ENCODE measurements around the gene ARHGEF38.
"Not testable (repeated sequence)": the region's sequence is repeated elsewhere in the genome, so short reads cannot be mapped to it uniquely, and the experiment has no call there.

ARHGEF38 gene

GRCh38 chr4:105560421-105560848, 8.0 kb downstream of the ARHGEF38 start:
- DNase-seq (ENCODE audit: low spot score), result no peak

DNA sequence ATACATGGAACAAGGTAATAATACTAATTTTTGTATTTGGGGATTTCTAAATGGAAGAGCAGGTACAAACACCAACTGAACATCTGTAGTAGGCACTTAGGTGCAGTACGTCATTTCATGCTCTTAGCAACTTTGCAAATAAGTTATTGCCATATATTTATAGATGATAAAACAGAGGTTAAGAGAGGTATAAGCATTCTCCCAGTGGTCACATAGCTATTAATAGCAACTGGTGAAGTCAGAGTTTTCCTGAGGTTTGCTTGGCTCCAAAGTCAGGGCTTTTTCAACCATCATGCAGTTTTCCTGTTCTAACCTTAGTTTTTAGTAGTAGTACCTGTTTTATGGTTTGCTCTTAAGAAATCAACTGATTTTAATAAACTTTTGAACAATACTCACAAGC, 10.9 kb downstream of the ARHGEF38 start:
- no peak for DNase-seq (ENCODE audit: low spot score)

GRCh38 chr4:105568584-105568983, 16.2 kb downstream of the ARHGEF38 start:
- DNase-seq (ENCODE audit: low spot score), result no peak

GRCh38 chr4:105569057-105569865, 16.8 kb downstream of the ARHGEF38 start:
- DNase-seq (ENCODE audit: low spot score), result no peak

DNA sequence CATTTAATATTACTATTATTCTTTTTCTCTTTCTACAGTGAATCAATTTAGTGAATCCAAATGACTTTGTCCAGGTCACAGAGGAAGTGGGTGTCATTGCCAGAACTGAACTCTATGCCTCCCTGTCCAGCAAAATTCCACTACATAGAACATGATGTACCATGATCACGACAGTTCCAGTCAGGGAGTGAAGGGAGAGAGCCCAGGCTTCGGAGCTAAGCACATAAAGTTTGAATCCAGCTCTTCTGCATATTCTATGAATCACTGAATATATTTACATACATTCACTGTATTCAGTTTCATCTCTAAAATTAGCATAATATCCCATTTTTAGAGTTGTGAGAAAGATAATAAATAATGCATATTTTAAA, 17.4 kb downstream of the ARHGEF38 start:
- DNase-seq (ENCODE audit: low spot score), result no peak

GRCh38 chr4:105572296-105572695, 19.9 kb downstream of the ARHGEF38 start:
- no peak for DNase-seq (ENCODE audit: low spot score)

DNA sequence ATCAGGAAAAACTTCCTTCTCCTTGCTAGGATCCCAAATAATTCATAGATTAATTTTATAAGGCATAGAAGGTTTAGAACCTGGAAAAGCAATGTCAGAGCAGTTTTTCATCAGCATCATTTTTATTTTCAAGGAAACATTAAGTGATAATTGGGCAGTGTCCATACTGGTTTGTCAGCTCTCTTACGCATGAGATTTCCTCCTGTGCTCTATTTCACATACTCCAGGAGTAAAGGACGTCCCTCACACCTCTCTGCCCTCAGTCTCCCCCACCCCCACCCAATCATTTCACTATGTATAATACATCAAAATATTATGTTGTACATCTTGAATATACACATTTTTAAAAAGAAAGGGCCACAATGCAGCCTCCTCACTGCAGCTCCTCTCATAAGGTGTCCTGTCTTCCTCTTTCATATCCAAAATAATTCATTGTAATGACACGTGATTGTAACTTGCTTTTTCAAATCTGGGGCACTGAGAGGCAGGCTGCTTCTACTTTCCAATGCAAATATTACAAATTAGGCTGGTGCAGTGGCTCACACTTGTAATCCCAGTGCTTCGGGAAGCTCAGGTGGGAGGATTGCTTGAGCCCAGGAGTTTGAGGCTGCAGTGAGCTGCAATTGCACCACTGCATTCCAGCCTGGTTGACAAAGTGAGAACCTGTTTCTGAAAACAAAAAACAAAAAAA, 34.4 kb downstream of the ARHGEF38 start:
- DNase-seq (ENCODE audit: low spot score), result no peak

DNA sequence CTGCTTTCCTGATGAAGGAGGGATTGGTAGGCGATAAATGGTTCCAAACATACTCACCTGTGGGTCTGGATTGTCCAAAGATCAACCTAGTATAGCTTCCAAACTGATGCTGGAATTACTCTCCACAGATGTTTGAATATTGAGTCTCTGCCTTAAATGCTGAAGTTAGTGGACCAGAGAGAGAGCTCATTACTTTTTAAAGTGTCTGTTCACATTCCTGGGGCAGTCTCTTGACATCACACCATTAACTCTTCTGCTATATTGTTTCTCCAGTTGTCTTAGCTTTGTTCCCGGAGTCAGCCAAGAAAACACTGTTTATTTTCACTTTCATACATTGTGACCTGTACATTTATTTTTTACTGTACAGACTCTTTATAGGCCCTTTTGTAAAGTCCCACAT, 35.4 kb downstream of the ARHGEF38 start:
- DNase-seq (ENCODE audit: low spot score), result no peak

DNA sequence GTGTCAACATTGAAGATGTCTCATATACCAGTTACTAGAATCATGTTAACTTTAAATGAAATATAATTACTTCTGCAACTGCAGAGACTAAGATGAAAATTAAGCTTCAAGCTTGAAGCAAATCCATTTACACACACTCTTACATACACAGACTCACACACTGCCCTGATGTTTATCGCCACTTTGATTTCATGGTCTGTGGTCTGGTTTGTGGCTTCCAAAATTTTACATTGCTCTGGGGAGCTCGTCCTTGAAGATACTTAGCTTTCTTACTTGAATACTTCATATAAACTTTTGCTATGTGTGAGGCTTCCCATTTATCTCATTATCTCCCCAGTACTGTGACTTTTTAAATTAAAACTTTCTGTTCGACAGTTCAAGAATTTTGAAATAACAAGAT, 35.8 kb downstream of the ARHGEF38 start:
- no peak for DNase-seq (ENCODE audit: low spot score)

DNA sequence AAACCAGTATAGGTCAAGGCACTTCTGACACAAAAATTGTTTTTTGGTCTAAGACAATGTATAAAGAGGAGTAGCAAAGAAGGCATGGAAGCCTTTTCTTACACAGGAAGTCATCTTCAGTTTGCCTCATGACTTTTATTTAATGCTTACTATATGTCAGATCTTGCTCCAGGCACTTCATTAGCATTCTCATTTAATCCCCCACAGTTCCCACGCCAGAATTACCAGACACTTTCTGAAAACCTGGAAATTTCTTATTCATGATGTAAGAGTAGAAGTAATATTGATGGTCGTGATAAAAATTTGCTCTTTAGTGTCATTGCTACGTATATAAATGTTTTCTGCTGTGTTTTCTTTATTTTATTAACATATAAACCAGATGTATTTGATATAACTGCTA, 39.2 kb downstream of the ARHGEF38 start:
- no peak for DNase-seq (ENCODE audit: low spot score)

DNA sequence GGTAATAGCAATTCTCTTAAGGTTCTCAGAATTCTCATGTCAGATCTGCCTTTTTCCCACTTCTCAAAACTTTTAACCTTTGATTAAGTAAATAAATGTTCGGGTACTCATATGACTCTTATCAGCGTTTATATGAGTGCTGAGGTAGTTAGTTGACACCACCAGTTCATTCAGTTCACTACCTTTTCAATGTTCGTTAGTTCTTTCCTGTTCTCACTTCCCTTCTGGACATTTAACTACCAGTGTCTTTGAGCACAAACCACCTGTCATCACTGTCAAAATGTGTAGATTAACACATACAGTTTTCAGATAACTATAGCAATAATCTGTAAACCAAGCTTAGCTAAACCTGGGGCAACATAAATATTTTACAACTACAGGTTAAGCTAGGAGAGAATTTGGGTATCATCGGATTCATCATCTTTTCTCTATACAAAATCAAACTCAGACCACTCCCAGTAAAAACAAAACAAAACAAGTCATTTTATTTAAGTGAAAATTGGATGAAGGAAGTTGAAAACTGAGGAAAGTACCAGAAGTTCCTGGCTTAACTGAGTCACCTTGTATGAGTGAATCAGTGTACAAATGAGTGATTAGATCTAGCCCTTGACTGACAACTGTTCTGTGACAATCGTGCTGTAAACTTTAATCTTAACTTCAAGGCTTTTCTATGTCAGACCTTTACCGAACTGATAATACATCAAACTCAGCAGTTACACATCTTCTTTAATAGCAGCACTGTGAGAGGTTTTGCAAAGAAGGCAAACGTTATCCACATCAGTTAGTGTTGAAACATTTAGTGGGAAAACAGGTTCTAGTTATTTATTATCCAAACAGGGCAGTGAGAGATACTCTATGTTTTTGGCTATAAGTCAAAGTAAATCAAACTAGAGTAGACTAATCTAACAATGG, 41.9 kb downstream of the ARHGEF38 start:
- no peak for DNase-seq (ENCODE audit: low spot score)

- DNase-seq (ENCODE audit: low spot score), result no peak
Measured at GRCh38 chr4:105596684-105597083, 44.3 kb downstream of the ARHGEF38 start.

- no peak for DNase-seq (ENCODE audit: low spot score)
Measured at GRCh38 chr4:105598052-105598451, 45.6 kb downstream of the ARHGEF38 start.

- no peak for DNase-seq (ENCODE audit: low spot score)
Measured at GRCh38 chr4:105598787-105599186, 46.4 kb downstream of the ARHGEF38 start.

- no peak for DNase-seq (ENCODE audit: low spot score)
Measured at GRCh38 chr4:105599482-105599881, 47.1 kb downstream of the ARHGEF38 start.

GRCh38 chr4:105599932-105600655, 47.7 kb downstream of the ARHGEF38 start:
- DNase-seq (ENCODE audit: low spot score), result no peak

- DNase-seq (ENCODE audit: low spot score), result no peak
Measured at GRCh38 chr4:105600951-105601350, 48.5 kb downstream of the ARHGEF38 start.

GRCh38 chr4:105601406-105601805, 49.0 kb downstream of the ARHGEF38 start:
- DNase-seq (ENCODE audit: low spot score), result no peak

DNA sequence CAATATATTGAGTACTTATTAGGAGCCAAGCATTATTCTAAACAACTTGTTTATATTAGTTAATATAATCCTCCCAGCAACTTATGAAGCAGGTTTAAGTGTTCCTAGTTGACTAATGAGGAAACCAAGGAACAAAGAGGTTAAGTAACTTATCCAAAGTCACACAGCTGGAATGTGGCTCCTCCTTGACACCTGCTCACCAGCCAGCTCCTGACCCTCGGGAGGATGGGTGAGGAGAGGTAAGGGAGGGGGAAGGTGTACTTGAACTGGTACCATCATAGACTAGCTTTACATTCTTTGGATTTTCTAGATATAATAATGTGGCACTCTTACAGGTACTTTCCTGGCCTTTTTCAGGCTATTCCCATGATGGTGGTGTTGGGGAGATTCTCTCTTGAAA, 50.7 kb downstream of the ARHGEF38 start:
- no peak for DNase-seq (ENCODE audit: low spot score)

GRCh38 chr4:105605493-105605892, 53.1 kb downstream of the ARHGEF38 start:
- no peak for DNase-seq (ENCODE audit: low spot score)

DNA sequence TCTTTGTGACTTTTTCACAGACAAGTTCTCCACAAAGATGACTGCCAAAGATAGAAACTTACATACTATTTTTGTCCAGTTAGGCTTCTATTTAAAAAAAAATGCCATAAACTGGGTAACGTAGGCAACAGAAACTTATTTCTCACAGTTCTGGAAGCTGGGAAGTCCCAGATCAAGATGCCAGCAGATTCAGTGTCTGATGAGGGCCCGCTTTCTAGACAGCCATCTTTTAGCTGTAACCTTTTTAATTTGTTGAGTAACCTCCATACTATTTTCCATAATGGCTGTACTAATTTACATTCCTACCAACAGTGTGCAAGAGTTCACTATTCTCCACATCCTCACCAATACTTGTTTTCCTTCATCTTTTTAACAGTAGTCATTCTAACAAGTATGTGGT, 55.5 kb downstream of the ARHGEF38 start:
- DNase-seq (ENCODE audit: low spot score), result no peak

GRCh38 chr4:105609819-105610218, 57.4 kb downstream of the ARHGEF38 start:
- DNase-seq (ENCODE audit: low spot score), result not testable (repeated sequence)

Data from NAMALWA (cell line).